ENCODE measurements around the gene SH3PXD2A.

DNA sequence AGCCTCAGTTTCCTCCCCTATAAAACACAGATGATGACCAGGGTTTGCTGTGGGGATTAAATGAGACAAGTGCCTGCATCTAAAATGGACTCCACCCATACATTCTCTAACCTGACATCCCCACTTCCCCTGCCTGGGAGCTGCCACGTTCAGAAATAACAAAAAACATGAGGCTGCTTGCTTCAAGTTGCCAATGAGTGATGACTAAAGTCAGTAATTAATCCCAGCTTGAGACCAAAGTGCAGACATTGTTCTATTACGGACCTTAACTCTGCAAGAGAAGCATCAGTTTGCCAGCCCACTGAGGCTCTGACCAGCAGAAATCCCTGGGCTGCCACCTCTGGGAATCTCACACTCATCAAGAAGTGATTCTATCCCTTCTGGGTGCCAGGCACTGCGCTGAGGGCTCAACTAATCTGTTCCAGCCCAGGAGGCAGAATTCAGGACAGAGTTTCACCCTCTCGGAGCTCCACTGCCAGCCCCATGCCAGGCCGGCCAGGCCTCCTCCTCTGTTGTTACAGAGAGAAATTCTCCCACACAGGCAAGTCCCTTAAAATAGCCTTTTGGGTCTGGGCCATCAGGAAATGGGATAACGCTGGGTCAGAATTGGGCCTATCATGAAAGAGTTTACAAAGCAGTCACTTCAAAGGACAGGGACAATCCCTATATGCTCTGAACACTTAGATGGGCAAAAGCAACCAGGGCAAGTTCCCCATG is 11.4 kb downstream of the SH3PXD2A start:
- TF ChIP-seq, protein P1, sequence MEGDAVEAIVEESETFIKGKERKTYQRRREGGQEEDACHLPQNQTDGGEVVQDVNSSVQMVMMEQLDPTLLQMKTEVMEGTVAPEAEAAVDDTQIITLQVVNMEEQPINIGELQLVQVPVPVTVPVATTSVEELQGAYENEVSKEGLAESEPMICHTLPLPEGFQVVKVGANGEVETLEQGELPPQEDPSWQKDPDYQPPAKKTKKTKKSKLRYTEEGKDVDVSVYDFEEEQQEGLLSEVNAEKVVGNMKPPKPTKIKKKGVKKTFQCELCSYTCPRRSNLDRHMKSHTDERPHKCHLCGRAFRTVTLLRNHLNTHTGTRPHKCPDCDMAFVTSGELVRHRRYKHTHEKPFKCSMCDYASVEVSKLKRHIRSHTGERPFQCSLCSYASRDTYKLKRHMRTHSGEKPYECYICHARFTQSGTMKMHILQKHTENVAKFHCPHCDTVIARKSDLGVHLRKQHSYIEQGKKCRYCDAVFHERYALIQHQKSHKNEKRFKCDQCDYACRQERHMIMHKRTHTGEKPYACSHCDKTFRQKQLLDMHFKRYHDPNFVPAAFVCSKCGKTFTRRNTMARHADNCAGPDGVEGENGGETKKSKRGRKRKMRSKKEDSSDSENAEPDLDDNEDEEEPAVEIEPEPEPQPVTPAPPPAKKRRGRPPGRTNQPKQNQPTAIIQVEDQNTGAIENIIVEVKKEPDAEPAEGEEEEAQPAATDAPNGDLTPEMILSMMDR (conservative IDR thresholded peaks at IDR 0.05; ENCODE audit: low read depth, low read length), result no peak
- TF ChIP-seq POLR2A (IDR thresholded peaks at IDR 0.05; ENCODE audit: low read depth, low read length) (no peak), MXI1 (IDR thresholded peaks at IDR 0.05; ENCODE audit: borderline replicate concordance, low read depth, low read length) (no peak), SMC3 (IDR thresholded peaks at IDR 0.05; ENCODE audit: low read depth, low read length) (no peak), CEBPB (IDR thresholded peaks at IDR 0.05; ENCODE audit: low read depth, low read length) (no peak)
